ENCODE results near the gene RNF220. TPM values are rescaled to one million over a fixed set of nuclear protein-coding genes. Genes with fewer than 3 reads are reported as not detected.

The RNF220 gene
- total and polyA plus RNA-seq, 2 of the 13 experiments (the other 11 are each of a cell fraction or from before 2014, with no cell fraction given) = 48.2 to 72.1 TPM

- Histone ChIP-seq H3K9ac (ENCODE audit: insufficient read depth, low read depth, low read length) (no peak overlapping the region), H3K4me2 (ENCODE audit: low read depth, low read length) (no peak overlapping the region), H3K79me2 (ENCODE audit: insufficient read depth, low read length) (no peaks in the 10 kb centered on the region), H4K20me1 (ENCODE audit: insufficient read depth, low read length) (no peaks in the 10 kb centered on the region), H3K27ac (ENCODE audit: extremely low read length, insufficient read depth, low read length) (no peak overlapping the region), H3K9me3 (ENCODE audit: low read length) (no peaks in the 10 kb centered on the region), H3K4me3 (replicated peaks in 1 of 3; ENCODE audit: insufficient read depth in 1 of 3, low read depth in 2 of 3, low read length in 3 of 3) (no peak overlapping the region), H3K4me1 (ENCODE audit: insufficient read depth, low read length) (no peaks in the 10 kb centered on the region), H3K36me3 (replicated peaks in 1 of 2; ENCODE audit: control insufficient read depth in 1 of 2, insufficient read depth in 2 of 2, low read length in 2 of 2) (peaks cover 0 to 1% of the 10 kb centered on the region in 2 experiments; a peak in 2 of 5 replicates), H2AFZ (ENCODE audit: low read length) (no peak overlapping the region), H3K27me3 (ENCODE audit: control insufficient read depth in 1 of 2, insufficient read depth in 2 of 2, low read length in 2 of 2) (no peaks in the 10 kb centered on the region)
- intact Hi-C loops (cut with micrococcal nuclease; ENCODE audit: unreplicated experiment) = no loop called here
- DNase-seq (ENCODE audit: low spot score) (no peak), FAIRE-seq (no peak), ATAC-seq (no peak)
- TF ChIP-seq ZNF687 (CRISPR knock-in tag; IDR thresholded peaks at IDR 0.05) (no peak), TRIM22 (IDR thresholded peaks at IDR 0.05) (no peak), ZMYM3 (CRISPR knock-in tag; IDR thresholded peaks at IDR 0.05) (no peak), TBP (CRISPR knock-in tag; IDR thresholded peaks at IDR 0.05) (no peak), ZFP36L2 (CRISPR knock-in tag; IDR thresholded peaks at IDR 0.05) (no peak), LCORL (IDR thresholded peaks at IDR 0.05) (no peak), LCORL (CRISPR knock-in tag; IDR thresholded peaks at IDR 0.05) (no peak), ZNF430 (CRISPR knock-in tag; IDR thresholded peaks at IDR 0.05) (no peak), ZNF160 (CRISPR knock-in tag; IDR thresholded peaks at IDR 0.05) (no peak), ZNF576 (CRISPR knock-in tag; IDR thresholded peaks at IDR 0.05) (no peak), ZNF180 (CRISPR knock-in tag; IDR thresholded peaks at IDR 0.05; ENCODE audit: borderline replicate concordance, low read depth) (no peak), ZEB1 (IDR thresholded peaks at IDR 0.05; ENCODE audit: insufficient replicate concordance, low read depth) (no peak), ZBTB26 (CRISPR knock-in tag; IDR thresholded peaks at IDR 0.05; ENCODE audit: borderline replicate concordance) (no peak), ZSCAN20 (CRISPR knock-in tag; IDR thresholded peaks at IDR 0.05; ENCODE audit: borderline replicate concordance) (no peak), MEIS1 (CRISPR knock-in tag; IDR thresholded peaks at IDR 0.05; ENCODE audit: borderline replicate concordance) (no peak), PCBP1 (IDR thresholded peaks at IDR 0.05; ENCODE audit: borderline replicate concordance, low read depth, low read length) (no peak), ZNF709 (CRISPR knock-in tag; IDR thresholded peaks at IDR 0.05) (no peak)
- no TSS peak for BruUV-seq (replicated peaks)
- CTCF ChIA-PET (ENCODE audit: low intra/inter-chr PET ratio, low total read pairs) = no interaction called here
- POLR2A ChIA-PET = no interaction called here
- 67% methylated on average over 6 of the region's 6 CpGs for WGBS (ENCODE audit: low lambda C conversion rate)
- in situ Hi-C loops (cut with HindIII; ENCODE audit: extremely low pct_ligation_motif_present, low pct_unique_long_range_greater_than_20kb) = no loop called here
Measured at GRCh38 chr1:44547361-44547760, 142.3 kb downstream of the RNF220 start.
